HG03571 (cell line): ENCODE results near the gene BDP1.
"Not testable (repeated sequence)": the region's sequence is repeated elsewhere in the genome, so short reads cannot be mapped to it uniquely, and the experiment has no call there.

ENCODE experiments used
- ATAC-seq: cut with Tn5 transposase; IDR thresholded peaks from one replicate; pipeline ENCODE4 v1.9.1; 2021; ENCODE audit not compliant: unreplicated experiment

BDP1 gene

DNA sequence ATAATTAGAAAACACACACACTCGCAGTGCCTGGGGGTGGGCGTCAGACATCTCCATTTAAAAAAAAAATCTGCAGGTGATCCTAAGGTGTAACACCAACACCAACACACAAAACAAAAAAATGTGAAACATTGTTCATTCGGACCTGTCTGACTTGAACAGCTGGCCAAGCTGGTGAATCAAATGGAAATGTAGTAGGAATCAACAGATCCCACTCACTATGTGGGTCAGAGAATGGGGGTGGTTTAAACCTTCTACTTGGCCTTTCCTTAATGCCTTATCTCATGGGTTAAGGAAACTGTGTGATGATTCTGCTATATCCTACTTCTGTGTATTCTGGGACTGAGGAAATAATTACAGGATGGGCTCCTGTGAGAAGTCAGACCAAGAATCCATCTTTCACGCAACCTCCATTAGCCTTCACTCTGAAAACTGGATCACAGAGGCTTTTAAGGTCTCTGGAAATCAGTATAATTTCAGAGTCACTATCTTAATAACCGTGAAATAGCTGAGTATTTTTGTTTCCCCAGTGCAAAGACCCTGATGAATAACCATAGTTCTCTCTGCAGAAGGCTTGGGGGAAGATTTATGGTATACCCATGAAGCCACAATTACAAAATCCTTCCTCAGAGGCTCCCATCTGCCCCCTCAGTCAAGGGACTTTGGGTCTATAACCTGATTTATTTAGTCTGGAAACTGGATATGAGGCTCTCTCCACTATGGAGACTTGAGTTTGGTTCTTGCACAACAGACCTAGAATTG is 114.5 kb downstream of the BDP1 start:
- no peak for ATAC-seq

DNA sequence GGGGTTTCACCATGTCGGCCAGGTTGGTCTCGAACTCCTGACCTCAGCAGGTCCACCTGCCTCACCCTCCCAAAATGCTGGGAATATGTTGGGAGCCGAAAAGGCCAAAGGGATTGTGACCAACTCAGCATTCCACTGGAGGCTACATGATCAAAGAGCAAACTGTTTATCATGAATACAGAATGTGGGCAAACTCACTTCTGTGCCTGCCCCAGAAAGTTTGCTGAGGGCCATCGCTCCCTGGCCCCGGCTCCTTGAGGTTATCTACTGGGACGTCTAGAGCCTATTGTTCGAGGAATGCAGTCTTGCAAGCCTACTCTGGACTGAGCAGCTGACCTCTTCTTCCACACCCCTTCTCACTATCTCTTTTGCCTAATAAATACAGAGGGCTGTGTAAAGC is 116.4 kb downstream of the BDP1 start:
- not testable (repeated sequence) for ATAC-seq

- no peak for ATAC-seq
Measured at GRCh38 chr5:71573591-71573990, 118.1 kb downstream of the BDP1 start.

GRCh38 chr5:71575588-71575987 is 120.1 kb downstream of the BDP1 start:
- not testable (repeated sequence) for ATAC-seq

GRCh38 chr5:71576241-71576640 is 120.8 kb downstream of the BDP1 start:
- no peak for ATAC-seq

DNA sequence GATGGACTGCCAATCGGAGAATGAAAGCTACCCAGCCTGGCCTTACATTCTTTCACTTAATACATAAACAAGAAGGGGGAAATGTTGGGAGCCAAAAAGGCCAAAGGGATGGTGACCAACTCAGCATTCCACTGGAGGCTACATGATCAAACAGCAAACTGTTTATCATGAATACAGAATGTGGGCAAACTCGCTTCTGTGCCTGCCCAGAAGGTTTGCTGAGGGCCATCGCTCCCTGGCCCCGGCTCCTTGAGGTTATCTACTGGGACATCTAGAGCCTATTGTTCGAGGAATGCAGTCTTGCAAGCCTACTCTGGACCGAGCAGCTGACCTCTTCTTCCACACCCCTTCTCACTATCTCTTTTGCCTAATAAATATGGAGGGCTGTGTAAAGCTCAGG is 122.4 kb downstream of the BDP1 start:
- not testable (repeated sequence) for ATAC-seq

DNA sequence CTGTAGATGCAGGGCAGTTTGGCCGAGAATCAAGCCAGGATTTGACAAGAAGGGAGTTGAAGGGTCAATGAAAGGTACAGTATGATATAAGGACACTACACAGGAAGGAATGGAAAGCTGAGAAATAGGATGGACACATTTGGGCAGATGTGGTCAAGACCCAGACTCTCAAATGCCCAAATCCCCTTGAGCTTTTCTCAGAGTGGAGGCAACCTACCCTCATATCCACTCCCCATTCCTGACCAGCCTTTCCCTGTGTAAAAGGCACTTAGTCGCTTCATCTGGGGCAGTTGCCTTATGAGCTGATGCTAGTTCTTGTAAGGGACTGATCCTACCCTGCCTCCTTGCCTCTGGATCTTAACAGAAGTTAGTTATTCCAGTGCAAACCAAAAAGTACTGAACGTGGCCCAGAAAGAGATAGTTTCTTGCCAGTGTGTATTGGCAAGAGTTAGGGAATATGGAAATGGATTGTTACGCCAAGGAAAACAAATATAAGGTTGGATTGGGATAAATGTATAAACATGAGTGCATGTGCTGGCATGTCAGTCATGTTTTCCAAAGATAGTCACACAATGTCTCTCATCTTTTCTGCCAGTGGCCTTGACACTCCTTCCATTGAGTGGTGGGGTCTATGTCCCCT is 127.6 kb downstream of the BDP1 start:
- ATAC-seq: no peak

DNA sequence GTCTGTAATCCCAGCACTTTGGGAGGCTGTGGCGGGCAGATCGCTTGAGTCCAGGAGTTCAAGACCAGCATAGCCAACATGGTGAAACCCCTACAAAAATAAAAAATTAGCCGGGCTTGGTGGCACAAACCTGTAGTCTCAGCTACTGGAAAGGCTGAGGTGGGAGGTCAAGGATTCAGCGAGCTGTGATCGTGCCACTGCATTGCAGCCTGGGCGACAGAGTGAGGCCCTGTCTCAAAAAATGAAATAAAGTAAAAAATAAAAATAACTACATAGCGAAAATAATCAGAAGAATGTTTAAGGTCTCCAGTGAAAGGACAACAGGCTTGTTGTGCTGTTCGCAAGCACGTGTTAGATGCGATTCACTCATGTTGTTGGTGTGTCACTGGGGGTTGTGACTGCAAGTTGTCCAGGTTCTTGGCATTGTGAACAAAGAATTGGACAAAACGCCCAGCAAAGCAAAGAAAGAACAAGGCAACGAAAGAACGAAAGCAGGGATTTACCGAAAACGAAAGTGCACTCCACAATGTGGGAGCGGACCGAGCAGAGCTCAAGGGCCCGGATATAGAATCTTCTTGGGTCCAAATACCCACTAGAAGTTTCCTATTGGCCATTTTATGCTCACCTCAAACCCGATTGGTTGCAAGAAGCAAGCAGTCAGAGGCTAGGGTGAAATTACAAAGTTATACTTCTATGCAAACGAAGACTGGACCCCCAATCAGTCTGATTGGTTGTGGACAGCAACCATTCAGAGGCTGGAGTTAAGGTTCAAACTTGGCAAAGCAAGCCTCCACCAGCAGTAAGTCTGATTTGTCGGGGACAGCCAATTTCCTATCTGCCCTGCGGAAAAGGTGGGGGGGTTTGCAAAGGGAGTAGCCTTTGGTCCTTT is 130.8 kb downstream of the BDP1 start:
- ATAC-seq: no peak

DNA sequence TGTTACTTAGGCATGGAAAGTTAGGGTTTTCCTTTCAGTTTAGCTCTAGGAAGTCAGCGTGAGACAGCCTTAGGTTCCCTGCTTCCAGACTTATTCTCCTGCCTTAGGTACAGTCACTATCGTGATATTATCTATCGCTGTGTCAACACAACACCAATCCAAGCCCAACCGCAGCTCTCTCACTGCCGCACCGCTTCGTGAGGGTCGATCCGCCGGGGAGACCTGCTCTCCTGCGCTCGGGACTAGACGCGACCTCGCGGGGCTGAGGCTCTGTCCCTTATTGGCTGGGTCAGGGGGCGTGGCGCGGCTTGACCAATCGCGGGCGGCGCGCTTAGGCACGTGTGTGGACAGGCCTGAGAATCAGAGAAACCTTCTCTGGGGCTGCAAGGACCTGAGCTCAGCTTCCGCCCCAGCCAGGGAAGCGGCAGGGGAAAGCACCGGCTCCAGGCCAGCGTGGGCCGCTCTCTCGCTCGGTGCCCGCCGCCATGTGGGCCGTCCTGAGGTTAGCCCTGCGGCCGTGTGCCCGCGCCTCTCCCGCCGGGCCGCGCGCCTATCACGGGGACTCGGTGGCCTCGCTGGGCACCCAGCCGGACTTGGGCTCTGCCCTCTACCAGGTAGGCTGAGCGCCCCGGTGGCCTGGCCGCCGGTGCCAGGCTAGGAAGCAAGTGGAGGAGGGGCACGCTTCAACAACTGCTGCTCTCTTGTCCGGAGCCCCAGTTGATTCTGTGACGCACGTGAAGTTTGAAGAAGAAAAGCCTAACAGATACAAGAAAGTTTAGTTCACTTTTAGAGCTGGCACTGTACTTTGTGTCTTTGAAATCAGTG is 131.7 kb downstream of the BDP1 start, which contains the start of gene MCCC2:
MCCC2 (plus strand) TSS at position 400 of the 825 bp plus-strand sequence; CDS start at position 486, 86 bp downstream.
- peak; percentile 96 for ATAC-seq

GRCh38 chr5:71587766-71588532 is 132.5 kb downstream of the BDP1 start:
- ATAC-seq: peak; percentile 6

DNA sequence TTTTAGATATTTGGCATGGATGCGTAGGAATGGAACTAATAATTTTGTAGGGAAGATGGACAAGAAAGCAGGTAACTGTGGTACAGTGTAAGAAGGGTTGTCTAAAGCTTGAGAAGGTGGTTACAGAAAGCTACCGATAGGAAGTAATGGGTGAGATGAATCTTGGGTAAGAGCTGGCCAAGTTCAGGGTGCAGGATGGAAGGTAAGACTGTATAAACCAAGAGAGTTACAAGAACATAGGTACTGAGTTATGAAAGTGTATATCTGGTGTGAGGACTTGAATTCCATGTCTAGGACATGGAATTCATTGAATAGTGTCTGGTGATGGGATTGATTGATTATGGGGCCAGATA is 133.1 kb downstream of the BDP1 start:
- ATAC-seq: no peak

- no peak for ATAC-seq
Measured at GRCh38 chr5:71589903-71590302, 134.5 kb downstream of the BDP1 start.

- no peak for ATAC-seq
Measured at GRCh38 chr5:71591100-71591499, 135.6 kb downstream of the BDP1 start.

DNA sequence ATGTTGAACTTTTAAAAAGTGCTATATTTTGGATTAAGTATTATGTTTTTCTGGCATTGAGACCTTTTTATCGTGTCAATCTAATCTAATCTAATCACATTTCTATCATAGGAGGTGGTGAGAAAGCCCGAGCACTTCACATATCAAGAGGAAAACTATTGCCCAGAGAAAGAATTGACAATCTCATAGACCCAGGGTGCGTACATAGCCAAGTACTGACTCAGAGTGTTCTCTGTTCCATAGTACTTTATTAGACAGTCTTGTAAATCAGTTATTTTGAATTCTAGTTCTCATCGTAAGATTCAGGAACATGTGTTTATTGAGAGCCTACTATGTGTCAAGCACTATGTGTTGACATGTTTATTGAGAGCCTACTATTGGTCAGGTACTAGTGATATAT is 140.7 kb downstream of the BDP1 start:
- ATAC-seq: no peak

DNA sequence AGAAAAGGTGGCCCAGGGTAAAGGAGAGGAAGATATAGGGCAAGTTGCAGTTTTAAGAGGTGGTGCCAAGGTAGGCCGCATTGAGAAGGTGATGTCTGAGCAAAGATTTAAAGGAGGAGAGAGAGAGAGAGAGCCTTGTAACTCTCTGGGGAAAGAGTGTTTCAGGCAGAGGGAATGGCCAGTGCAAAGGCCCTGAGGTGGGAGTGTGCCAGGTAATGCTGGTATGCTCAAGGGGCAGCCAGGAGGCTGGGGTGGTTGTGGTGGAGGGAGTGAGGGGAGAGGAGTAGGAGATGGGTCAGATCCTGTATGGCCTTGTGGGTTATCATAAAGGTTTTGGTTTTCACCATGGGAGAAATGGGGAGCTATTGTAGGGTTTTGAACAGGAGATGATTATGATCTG is 141.6 kb downstream of the BDP1 start:
- ATAC-seq: no peak

- ATAC-seq: no peak
Measured at GRCh38 chr5:71600783-71601182, 145.3 kb downstream of the BDP1 start.

DNA sequence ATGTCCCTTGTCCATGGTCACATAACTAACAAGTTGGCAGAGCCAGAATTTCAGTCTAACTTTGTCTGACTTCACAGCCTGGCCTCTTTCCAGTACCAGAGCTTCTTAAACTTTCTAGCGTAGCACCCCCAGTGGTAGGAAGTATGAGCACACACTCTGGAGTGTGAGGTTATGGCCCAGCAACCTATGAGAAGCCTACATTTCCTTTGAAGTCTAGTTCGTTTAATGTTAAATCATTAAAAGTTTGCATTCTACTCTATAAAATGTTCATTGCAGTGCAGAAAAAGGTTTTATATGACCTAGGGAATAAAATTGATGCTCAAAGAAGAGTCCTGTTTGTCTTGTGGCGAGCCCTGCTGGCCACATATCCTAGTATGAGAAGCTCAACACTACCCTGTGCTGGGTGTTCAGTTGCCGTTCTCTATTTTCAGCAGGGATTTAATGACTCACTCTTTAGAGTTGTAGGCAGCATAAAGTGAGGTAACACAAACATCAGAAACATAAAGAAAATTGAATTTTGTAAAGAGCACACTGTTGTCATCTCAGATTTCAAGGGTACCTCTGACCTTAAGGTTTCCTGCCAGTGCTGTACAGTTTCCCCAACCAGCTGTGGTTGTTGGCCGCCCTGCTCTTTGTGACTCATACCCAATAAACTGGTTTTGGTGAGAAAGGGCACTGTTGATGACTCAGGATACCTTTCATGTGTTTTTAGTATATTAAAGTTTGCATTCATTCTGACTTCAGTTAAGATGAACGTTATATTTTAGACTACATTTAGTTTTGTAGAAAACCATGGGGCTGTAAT is 146.0 kb downstream of the BDP1 start:
- peak; percentile 82 for ATAC-seq

DNA sequence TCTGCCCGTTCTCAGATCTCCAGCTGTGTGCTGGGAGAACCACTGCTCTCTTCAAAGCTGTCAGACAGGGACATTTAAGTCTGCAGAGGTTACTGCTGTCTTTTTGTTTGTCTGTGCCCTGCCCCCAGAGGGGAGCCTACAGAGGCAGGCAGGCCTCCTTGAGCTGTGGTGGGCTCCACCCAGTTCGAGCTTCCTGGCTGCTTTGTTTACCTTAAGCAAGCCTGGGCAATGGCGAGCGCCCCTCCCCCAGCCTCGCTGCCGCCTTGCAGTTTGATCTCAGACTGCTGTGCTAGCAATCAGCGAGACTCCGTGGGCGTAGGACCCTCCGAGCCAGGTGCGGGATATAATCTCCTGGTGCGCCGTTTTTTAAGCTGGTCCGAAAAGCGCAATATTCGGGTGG is 154.5 kb downstream of the BDP1 start:
- not testable (repeated sequence) for ATAC-seq

DNA sequence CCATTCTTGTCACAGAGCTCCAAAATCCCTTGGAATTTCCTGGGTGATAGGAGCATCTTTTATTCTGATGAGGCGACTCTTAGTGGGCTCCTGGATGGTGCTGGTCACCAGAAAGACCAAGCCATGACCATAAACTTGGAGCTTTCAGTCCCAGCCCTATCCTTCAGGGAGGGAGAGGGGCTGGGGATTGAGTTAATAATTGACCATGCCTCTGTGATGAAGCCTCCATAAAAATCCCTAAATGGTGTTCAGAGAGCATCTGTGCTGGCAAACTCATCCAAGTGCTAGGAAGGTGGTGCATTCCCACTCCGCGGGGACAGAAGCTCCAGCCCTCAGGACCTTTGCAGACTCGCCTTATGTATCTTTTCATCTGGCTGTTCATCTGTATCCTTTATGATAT is 160.4 kb downstream of the BDP1 start:
- no peak for ATAC-seq
